Hippocampal formation (tissue), 2 donors: ENCODE results near the gene QSOX2.
"Not testable (repeated sequence)": the region's sequence is repeated elsewhere in the genome, so short reads cannot be mapped to it uniquely, and the experiment has no call there.

ENCODE experiments used
- DNase-seq, 2 donors: peaks; one replicate each; lab custom pipeline; 2025; lab: John Stamatoyannopoulos, UW

Gene QSOX2

GRCh38 chr9:136236471-136237410, 8.9 kb downstream of the QSOX2 start:
- DNase-seq: not testable (repeated sequence)

- no peak for DNase-seq
These were observed 9.7 kb downstream of the QSOX2 start for GRCh38 chr9:136235709-136236455.

- no peak for DNase-seq
These were observed 10.4 kb downstream of the QSOX2 start for GRCh38 chr9:136235171-136235570.

- no peak for DNase-seq
These were observed 11.0 kb downstream of the QSOX2 start for GRCh38 chr9:136234597-136234996.

- no peak for DNase-seq
These were observed 11.7 kb downstream of the QSOX2 start for GRCh38 chr9:136233868-136234267.

GRCh38 chr9:136233411-136233810, 12.2 kb downstream of the QSOX2 start:
- no peak for DNase-seq

- DNase-seq: no peak
These were observed 12.6 kb downstream of the QSOX2 start for GRCh38 chr9:136232969-136233368.

- no peak for DNase-seq
These were observed 13.9 kb downstream of the QSOX2 start for GRCh38 chr9:136231478-136232297.

GRCh38 chr9:136230773-136231172, 14.8 kb downstream of the QSOX2 start:
- DNase-seq: no peak

GRCh38 chr9:136230365-136230764, 15.2 kb downstream of the QSOX2 start:
- DNase-seq: no peak

GRCh38 chr9:136229096-136230065, 16.2 kb downstream of the QSOX2 start:
- peak in 1 of 2 donors; percentile 33 for DNase-seq

- DNase-seq: no peak
These were observed 17.3 kb downstream of the QSOX2 start for GRCh38 chr9:136228107-136228875.

- DNase-seq: no peak
These were observed 18.8 kb downstream of the QSOX2 start for GRCh38 chr9:136226680-136227407.

GRCh38 chr9:136225748-136226679, 19.6 kb downstream of the QSOX2 start:
- DNase-seq: no peak

- no peak for DNase-seq
These were observed 20.3 kb downstream of the QSOX2 start for GRCh38 chr9:136225366-136225747.

GRCh38 chr9:136223871-136224640, 21.6 kb downstream of the QSOX2 start:
- no peak for DNase-seq

GRCh38 chr9:136222906-136223285, 22.7 kb downstream of the QSOX2 start:
- DNase-seq: no peak
